HG03060 (cell line): Measurements from ENCODE around the gene PEAK3.

ENCODE experiments used
- ATAC-seq: cut with Tn5 transposase; IDR thresholded peaks from one replicate; pipeline ENCODE4 v1.9.1; 2021; ENCODE audit warnings: low read depth, moderate number of reproducible peaks; ENCODE audit not compliant: unreplicated experiment

PEAK3 gene

DNA sequence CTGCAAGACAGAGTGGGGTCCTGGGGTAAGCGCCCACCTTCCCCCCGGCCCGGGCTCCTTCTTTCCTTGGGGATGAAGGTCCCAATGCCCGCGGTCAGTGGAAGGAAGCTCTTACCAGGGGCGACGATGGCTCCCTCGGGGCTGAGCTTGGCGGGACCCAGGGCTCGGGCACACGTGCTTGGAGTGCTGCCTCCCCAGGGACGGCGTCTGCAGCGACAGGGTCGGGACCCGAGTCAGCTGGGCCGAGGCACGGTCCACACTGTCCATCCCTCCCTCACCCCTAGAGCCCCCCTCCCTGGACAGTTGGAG is 29.2 kb downstream of the PEAK3 start:
- ATAC-seq: no peak

DNA sequence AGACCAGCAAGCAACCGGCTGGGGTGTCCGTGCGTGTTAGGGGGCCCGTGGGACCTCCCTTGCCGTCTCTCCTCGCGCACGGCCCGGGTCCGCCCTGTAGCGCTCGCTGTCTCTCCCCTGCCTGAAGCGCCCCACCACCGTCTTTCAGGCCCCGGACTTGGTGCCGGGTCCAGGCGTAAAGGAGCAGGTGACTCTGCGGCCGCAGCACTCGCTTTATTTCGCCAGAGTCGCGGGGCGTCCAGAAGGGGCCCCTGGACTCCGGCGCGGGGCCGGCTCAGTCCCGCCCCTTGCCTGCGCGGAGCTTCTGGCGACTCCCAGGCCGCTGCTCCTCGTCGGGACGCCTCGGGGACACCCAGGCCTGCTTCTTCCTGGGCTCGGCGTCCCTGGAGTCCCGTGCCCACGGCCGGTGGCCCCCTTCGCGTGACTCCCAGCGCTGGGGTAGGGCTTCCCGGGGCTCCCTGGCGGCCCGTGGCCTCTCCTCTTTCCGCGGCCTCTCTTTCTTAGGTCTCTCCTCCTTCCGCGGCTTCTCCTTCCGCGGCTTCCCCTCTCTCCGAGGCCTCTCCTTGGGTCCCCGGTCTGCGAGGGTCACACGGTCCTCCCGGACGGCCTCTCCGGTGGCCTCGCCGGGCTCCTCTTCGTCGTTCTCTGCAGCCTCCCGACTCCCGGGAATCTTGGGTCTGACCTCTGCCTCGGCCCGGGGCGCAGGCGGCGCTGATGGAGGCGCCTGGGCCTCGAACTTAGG is 29.7 kb downstream of the PEAK3 start:
- ATAC-seq: no peak

- ATAC-seq: no peak
These were observed 30.6 kb downstream of the PEAK3 start for GRCh38 chr19:2251106-2252054.

GRCh38 chr19:2250766-2251105 is 31.2 kb downstream of the PEAK3 start:
- no peak for ATAC-seq

DNA sequence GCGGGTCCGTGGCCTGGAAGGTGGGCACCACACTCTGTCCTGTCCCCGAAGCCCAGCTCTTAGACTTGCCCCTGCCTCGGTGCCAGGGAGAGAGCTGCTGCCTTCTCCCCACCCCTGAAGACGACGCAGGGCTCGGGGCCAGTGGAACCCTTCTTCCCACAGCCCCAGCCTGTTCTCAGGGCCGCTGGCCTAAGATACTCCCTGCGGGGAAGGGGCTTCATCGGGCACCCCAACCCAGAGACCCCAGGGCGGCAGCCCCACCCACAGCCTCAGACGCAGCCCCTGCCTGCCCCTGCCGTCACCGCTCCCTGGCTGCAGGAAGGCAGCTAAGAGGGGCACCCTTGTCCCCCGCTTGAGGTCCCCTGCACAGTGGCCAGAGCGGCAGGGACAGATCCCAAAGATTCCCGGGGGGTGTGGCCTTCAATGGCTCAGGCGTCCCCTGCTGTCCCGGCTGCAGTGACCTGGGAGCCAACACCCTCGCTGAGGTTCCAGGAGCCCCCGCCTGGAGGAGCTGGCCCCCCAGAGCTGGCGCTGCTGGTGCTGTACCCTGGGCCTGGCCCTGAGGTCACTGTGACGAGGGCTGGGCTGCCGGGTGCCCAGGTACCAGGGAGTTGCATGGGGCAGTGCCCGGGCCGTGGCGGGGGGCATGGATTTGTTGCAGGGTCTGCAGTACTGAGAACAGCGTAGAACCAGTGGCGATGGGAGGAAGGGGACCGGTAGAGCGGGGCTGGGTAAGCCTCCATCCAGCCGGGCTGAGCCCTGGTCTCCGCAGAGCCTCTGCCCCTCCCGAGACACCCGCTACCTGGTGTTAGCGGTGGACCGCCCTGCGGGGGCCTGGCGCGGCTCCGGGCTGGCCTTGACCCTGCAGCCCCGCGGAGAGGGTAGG is 31.9 kb downstream of the PEAK3 start:
- no peak for ATAC-seq

DNA sequence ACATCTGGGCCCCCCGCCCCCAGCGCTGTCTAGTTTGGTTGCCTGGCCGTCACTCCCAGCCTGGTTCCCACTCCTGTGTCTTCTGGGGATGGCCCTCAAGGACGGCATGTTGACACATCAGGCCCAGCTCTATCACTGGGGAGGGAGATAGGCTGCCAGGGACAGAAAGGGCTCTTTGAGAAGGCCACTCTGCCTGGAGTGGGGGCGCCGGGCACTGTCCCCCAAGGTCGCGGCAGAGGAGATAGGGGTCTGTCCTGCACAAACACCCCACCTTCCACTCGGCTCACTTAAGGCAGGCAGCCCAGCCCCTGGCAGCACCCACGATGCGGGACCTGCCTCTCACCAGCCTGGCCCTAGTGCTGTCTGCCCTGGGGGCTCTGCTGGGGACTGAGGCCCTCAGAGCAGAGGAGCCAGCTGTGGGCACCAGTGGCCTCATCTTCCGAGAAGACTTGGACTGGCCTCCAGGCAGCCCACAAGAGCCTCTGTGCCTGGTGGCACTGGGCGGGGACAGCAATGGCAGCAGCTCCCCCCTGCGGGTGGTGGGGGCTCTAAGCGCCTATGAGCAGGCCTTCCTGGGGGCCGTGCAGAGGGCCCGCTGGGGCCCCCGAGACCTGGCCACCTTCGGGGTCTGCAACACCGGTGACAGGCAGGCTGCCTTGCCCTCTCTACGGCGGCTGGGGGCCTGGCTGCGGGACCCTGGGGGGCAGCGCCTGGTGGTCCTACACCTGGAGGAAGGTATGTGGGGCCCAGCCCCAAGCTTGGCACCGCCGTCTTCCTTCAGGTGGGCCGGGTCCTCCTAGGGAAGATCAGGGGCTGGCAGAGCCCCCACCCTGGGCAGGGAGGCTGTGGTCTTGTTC is 32.7 kb downstream of the PEAK3 start, which contains the start of gene AMH:
AMH (plus strand) TSS at position 314 of the 857 bp plus-strand sequence; CDS start at position 324, 10 bp downstream.
- ATAC-seq: no peak

GRCh38 chr19:2248136-2249009 is 33.6 kb downstream of the PEAK3 start:
- no peak for ATAC-seq

- no peak for ATAC-seq
These were observed 34.4 kb downstream of the PEAK3 start for GRCh38 chr19:2247433-2248101.

GRCh38 chr19:2246801-2247361 is 35.1 kb downstream of the PEAK3 start:
- no peak for ATAC-seq

GRCh38 chr19:2246014-2246620 is 35.9 kb downstream of the PEAK3 start:
- ATAC-seq: no peak

DNA sequence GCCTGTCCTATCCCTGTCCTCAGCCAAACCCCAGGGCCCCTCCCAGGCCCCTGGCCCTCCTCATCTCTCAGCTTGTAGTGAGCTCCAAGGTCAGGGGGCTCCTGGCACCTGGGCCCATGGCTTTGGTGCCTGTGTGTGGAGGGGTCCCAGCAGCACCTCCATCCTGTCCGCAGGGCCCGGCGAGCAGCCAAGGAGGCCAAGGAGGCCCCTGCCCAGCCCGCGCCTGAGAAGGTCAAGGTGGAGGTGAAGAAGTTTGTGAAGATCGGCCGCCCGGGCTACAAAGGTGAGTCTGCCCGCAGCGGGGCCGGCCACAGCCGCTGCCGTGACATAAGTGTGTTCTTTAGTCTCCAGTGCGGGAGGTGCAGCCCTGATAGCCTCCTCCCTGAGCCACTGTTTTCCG is 36.7 kb downstream of the PEAK3 start:
- ATAC-seq: no peak

GRCh38 chr19:2244486-2244885 is 37.5 kb downstream of the PEAK3 start:
- no peak for ATAC-seq

GRCh38 chr19:2244125-2244411 is 37.9 kb downstream of the PEAK3 start:
- no peak for ATAC-seq

- ATAC-seq: no peak
These were observed 38.5 kb downstream of the PEAK3 start for GRCh38 chr19:2243274-2244124.

GRCh38 chr19:2242816-2243215 is 39.2 kb downstream of the PEAK3 start:
- no peak for ATAC-seq

GRCh38 chr19:2242092-2242537 is 39.9 kb downstream of the PEAK3 start:
- no peak for ATAC-seq
